Measurements from ENCODE around the gene ARFRP1. TPM values are rescaled to one million over a fixed set of nuclear protein-coding genes. Genes with fewer than 3 reads are reported as not detected.
A peak's percentile ranks its signal among the peaks of the same experiment; 100 is the strongest.
"Not testable (repeated sequence)": the region's sequence is repeated elsewhere in the genome, so short reads cannot be mapped to it uniquely, and the experiment has no call there.

ARFRP1 gene
- total RNA-seq, 6 experiments from 2014 or later = 16.0 to 22.2 (median 20.2) TPM

DNA sequence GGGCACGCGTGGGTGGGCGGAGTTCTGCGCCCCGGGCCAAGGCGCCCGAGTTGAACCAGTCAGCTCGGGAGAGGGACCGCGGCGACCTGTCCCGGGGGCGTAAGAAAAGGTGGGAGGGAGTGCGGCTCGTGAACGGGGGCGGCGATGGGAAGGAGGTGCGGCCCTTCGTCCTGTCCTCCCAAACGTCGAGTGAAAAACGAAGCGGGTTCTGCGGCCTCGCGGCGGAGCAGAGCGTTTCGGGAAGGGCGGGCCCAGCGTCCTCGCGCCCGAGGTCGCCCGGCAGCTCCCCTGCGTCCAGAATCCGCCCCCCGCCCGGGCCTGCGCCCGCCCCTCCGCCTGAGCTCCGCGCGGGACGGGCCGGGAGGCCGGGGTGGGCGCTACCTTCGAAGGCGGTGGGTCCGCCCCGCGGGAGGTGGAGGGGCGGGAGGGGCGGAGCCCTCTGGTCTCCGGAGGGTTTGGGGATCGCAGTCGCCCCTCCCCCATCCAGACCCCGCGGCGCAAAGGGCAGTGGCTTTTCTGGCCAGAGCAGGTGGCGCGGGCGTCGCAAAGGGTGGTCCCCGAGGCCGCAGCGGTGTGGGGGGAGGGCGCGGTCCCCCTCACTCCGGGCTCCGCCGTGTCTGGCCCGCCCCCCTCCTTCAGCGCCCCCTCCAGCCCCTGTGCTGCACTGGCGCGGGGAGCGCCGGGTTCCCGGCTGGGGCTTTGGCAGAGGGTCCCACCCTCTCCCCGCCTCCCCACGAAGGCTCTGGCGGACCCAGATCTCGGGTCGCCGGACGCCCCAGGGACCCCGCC, 55.4 kb downstream of the ARFRP1 start:
- Histone ChIP-seq H3K27ac (no peak overlapping the region), H3K4me1 (peaks cover 0 to 10% (median 4%) of the 10 kb centered on the region in 4 donors), H3K9me3 (no peaks in the 10 kb centered on the region), H3K27me3 (peaks cover 0 to 14% of the 10 kb centered on the region in 2 donors), H3K4me3 (peak overlapping the region; percentile 11 to 43 (median 12)), H3K36me3 (no peaks in the 10 kb centered on the region)
- TF ChIP-seq, protein P1, sequence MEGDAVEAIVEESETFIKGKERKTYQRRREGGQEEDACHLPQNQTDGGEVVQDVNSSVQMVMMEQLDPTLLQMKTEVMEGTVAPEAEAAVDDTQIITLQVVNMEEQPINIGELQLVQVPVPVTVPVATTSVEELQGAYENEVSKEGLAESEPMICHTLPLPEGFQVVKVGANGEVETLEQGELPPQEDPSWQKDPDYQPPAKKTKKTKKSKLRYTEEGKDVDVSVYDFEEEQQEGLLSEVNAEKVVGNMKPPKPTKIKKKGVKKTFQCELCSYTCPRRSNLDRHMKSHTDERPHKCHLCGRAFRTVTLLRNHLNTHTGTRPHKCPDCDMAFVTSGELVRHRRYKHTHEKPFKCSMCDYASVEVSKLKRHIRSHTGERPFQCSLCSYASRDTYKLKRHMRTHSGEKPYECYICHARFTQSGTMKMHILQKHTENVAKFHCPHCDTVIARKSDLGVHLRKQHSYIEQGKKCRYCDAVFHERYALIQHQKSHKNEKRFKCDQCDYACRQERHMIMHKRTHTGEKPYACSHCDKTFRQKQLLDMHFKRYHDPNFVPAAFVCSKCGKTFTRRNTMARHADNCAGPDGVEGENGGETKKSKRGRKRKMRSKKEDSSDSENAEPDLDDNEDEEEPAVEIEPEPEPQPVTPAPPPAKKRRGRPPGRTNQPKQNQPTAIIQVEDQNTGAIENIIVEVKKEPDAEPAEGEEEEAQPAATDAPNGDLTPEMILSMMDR (IDR thresholded peaks at IDR 0.05) = no peak
- no peak for TF ChIP-seq POLR2A (IDR thresholded peaks at IDR 0.05)
- ATAC-seq (peak in 1 of 4 donors; percentile 7), DNase-seq (no peak)
- intact Hi-C loops (cut with DNase I) = no loop called here
- WGBS (ENCODE audit: insufficient coverage, low coverage, low lambda C conversion rate, missing lambda C conversion rate) = 4% methylated on average over 10 of the region's 91 CpGs

DNA sequence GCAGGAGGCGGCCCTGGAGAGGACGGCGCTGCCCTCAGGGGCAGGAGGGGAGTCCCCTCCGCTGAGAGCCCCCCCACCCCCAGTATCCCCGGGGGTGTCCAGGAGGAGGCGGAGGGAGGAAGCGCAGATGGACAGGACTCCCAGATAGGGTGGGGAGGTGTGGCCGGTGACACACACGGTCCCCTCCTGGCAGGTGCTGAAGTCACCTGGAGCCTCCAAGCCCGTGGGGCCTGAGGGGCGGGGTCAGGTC, 55.9 kb downstream of the ARFRP1 start:
- ATAC-seq (peak in 2 of 4 donors; percentile 8), DNase-seq (no peak)
- peaks cover 0 to 10% (median 3%) of the 10 kb centered on the region in 4 donors for H3K4me1 ChIP-seq
- no CpG with 5 or more reads among the region's 11 CpGs for WGBS (ENCODE audit: insufficient coverage, low coverage, low lambda C conversion rate, missing lambda C conversion rate)
- H3K36me3 ChIP-seq = no peaks in the 10 kb centered on the region
- no peak overlapping the region for H3K4me3 ChIP-seq
- no peaks in the 10 kb centered on the region for H3K9me3 ChIP-seq
- intact Hi-C loops (cut with DNase I) = no loop called here
- TF ChIP-seq, protein P1 (IDR thresholded peaks at IDR 0.05) = no peak
- no peak for TF ChIP-seq POLR2A (IDR thresholded peaks at IDR 0.05)
- peaks cover 0 to 14% of the 10 kb centered on the region in 2 donors for H3K27me3 ChIP-seq
- no peak overlapping the region for H3K27ac ChIP-seq

DNA sequence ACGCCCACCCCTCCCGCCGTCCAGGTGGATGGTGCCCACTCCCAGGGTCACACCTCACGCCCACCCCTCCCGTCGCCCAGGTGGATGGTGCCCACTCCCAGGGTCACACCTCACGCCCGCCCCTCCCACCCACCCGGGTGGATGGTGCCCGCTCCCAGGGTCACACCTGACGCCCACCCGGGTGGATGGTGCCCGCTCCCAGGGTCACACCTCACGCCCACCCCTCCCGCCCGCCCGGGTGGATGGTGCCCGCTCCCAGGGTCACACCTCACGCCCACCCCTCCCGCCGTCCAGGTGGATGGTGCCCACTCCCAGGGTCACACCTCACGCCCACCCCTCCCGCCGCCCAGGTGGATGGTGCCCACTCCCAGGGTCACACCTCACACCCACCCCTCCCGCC, 57.3 kb downstream of the ARFRP1 start:
- intact Hi-C loops (cut with DNase I); DNase-seq; H3K36me3 ChIP-seq; H3K27ac ChIP-seq; H3K4me1 ChIP-seq; H3K4me3 ChIP-seq; H3K9me3 ChIP-seq; ATAC-seq: not testable (repeated sequence)
- peaks cover 0 to 14% of the 10 kb centered on the region in 2 donors for H3K27me3 ChIP-seq
- WGBS (ENCODE audit: insufficient coverage, low coverage, low lambda C conversion rate, missing lambda C conversion rate) = 64% methylated on average over 5 of the region's 25 CpGs

DNA sequence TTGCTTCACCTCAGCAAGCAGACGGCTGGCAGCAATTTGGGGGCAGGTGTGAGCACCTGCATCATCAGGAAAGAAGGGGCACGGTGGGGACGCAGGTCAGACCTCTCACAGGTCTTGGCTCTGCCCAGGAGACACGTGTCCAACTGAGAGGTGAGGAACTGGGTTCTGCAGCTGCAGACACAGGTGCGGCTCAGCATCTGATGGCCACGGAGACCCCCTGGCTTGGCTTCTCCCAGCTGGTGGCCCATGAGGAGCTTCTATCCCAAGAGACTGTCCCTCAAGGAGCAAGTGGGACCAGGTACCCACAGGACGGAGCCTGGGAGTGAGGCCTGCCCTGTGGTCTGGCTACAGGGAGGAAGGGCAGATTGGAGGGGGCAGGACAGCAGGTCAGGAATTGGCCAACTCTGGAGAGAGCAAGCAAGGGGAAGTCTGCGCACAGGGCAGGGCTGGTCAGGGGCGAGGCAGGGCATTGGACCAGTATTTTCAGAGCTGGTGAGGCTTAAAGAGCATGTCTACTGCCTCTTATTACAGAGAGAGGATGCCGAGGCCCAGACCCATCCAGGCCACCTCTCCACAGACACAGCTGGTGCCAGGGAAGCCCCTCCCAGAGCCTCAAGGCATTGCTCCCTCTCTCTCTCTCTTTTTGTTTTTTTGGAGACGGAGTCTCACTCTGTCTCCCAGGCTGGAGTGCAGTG, 58.7 kb downstream of the ARFRP1 start:
- intact Hi-C loops (cut with DNase I) = no loop called here
- ATAC-seq = no peak
- 70% methylated on average over 3 of the region's 11 CpGs for WGBS (ENCODE audit: insufficient coverage, low coverage, low lambda C conversion rate, missing lambda C conversion rate)

More for the DNA sequence above, 58.7 kb downstream of the ARFRP1 start:
- Histone ChIP-seq H3K27ac (no peak overlapping the region), H3K4me1 (peaks cover 0 to 10% (median 3%) of the 10 kb centered on the region in 4 donors), H3K27me3 (peaks cover 0 to 14% of the 10 kb centered on the region in 2 donors), H3K36me3 (no peaks in the 10 kb centered on the region), H3K4me3 (no peak overlapping the region), H3K9me3 (no peaks in the 10 kb centered on the region)
- TF ChIP-seq, protein P1 (IDR thresholded peaks at IDR 0.05) = no peak
- TF ChIP-seq POLR2A (IDR thresholded peaks at IDR 0.05) = no peak
- DNase-seq = no peak

Small RNA genes within 50 kb of the gene (small RNA-seq; reads per million reads assigned to genes)
- gene LIME1 = 0 to 0.48 reads per million in 2 experiments
- gene TNFRSF6B = 0 reads per million in 2 experiments

Other genes with a start within 250 kb of the ARFRP1 start
- gene KCNQ2, start 235.3 kb downstream of the ARFRP1 start, total RNA-seq = not detected
- gene EEF1A2, start 208.9 kb downstream of the ARFRP1 start, total RNA-seq = 100 to 1,000 TPM in 2 of 6 experiments, 1 to 10 TPM in 1, under 1 TPM in 3; 0.22 to 153 (median 1.0) TPM
- gene PPDPF, start 187.2 kb downstream of the ARFRP1 start, total RNA-seq = 10 to 100 TPM; 50.2 to 99.4 (median 76.7) TPM
- 10 to 100 TPM in 1 of 6 experiments, 1 to 10 TPM in 3, under 1 TPM in 2; 0.78 to 11.0 (median 3.6) TPM for gene PTK6, start 170.6 kb downstream of the ARFRP1 start, total RNA-seq
- gene SRMS, start 160.2 kb downstream of the ARFRP1 start, total RNA-seq = not detected
- gene FNDC11, start 153.8 kb downstream of the ARFRP1 start, total RNA-seq = not detected
- 10 to 100 TPM; 14.8 to 30.3 (median 24.1) TPM for gene HELZ2, start 133.7 kb downstream of the ARFRP1 start, total RNA-seq
- gene GMEB2, start 80.9 kb downstream of the ARFRP1 start, total RNA-seq = 1 to 10 TPM; 3.2 to 7.0 (median 5.1) TPM
- 1 to 10 TPM in 1 of 6 experiments, under 1 TPM in 5; 0.43 to 1.6 (median 0.77) TPM for gene STMN3, start 54.6 kb downstream of the ARFRP1 start, total RNA-seq
- gene RTEL1, start 49.7 kb downstream of the ARFRP1 start, total RNA-seq = 10 to 100 TPM in 5 of 6 experiments, 1 to 10 TPM in 1; 9.6 to 16.3 (median 12.4) TPM
- gene TNFRSF6B, start 11.3 kb downstream of the ARFRP1 start, total RNA-seq = 1 to 10 TPM in 1 of 6 experiments, under 1 TPM in 2, not detected in 3; 0.56 to 1.0 (median 0.62) TPM
- 10 to 100 TPM; 18.7 to 68.9 (median 31.9) TPM for gene ZGPAT, start 63 bp upstream of the ARFRP1 start, total RNA-seq
- 100 to 1,000 TPM in 2 of 6 experiments, 10 to 100 TPM in 4; 37.0 to 118 (median 65.5) TPM for gene LIME1, start 28.7 kb upstream of the ARFRP1 start, total RNA-seq
- gene SLC2A4RG, start 31.8 kb upstream of the ARFRP1 start, total RNA-seq = 100 to 1,000 TPM in 2 of 6 experiments, 10 to 100 TPM in 4; 36.0 to 180 (median 73.8) TPM
- 1 to 10 TPM; 1.2 to 4.2 (median 2.4) TPM for gene ZBTB46, start 123.3 kb upstream of the ARFRP1 start, total RNA-seq
- gene ABHD16B, start 153.5 kb upstream of the ARFRP1 start, total RNA-seq = not detected
- gene TPD52L2, start 157.3 kb upstream of the ARFRP1 start, total RNA-seq = 10 to 100 TPM; 20.1 to 46.8 (median 30.5) TPM
- gene DNAJC5, start 187.2 kb upstream of the ARFRP1 start, total RNA-seq = 10 to 100 TPM; 10.7 to 26.0 (median 15.1) TPM
- gene UCKL1, start 248.4 kb upstream of the ARFRP1 start, total RNA-seq = 10 to 100 TPM; 13.1 to 28.5 (median 16.9) TPM

Measured in right lobe of liver (tissue), 6 donors.